AG20443 (cell line): ENCODE data around the gene HSPA1A.
"Not testable (repeated sequence)": the region's sequence is repeated elsewhere in the genome, so short reads cannot be mapped to it uniquely, and the experiment has no call there.

Source experiments
- DNase-seq: peaks from one replicate; pipeline ENCODE4 v3.0.0; 2012; ENCODE audit warnings: low spot score, mixed read lengths

Gene HSPA1A

DNA sequence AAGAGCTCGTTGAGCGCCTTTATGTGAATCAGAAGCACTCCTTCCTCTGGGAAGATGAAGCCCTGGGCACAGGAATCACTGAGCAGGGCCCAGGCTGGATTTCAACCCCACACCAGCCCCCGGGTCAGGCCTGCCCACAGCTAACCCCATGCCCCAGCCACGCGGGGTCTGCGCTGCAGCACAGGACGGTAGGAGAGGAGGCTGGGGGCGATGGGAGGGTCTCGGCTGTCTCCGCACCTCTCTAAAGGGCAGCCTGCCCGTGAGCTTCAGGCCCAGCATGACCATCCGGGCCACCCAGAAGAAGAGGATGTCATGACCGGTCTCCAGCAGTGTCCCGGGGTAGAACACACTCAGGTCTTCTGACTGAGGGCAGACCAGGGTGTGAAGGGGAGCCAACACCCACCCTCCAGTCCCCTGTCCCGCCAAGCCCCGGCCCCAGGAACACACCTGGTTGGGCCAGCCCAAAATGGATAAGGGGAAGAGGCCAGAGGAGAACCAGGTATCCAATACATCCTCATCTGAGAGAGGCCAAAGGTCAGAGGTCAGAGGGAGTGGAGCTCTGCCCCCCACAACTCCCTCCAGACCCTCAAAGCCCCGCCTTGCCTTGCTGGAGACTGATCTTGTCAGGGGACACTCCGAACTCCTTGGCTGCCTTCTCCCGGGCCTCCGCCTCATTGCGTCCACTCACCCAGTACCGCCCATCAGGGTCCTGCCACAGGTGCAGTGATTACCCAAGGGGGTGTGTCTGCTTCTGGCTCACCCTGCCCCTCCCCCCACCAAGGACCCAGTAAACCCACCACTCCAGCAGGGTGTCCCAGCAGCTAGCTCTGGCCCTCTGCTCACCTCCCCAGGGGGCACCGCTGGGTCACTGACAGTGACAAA lies 33.9 kb upstream of the HSPA1A start:
- DNase-seq = no peak

DNA sequence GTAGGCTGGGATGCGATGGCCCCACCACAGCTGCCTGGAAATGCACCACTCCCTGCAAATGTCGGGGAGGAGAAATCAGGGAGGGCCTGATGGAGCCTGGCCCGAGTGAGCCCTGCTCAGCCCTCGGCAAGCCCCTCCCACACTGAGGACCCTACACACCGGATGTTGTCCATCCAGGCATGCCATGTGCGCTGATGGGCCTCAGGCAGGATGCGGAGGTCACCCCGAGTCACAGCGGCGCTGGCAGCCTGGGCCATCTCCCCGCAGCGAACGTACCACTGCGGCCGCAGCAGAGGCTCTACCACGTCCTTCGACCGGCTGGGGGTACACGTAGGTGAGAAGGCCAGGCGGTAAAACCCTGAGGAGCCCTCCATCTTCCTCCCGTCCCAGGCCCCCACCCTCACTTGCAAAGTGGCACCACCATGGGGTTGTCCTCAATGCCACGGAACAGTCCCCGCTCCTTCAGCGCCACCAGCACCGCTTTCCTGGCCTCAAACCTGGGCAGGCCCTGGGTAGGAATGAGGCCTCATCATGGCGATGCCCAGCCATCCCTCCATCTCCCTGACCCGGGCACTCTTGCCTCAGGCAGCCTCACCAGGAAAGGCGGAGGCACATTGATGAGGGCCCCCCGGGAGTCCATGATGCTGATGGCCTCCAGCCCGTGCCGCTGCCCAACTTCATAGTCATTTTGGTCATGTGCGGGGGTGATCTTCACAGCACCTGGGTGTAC lies 33.1 kb upstream of the HSPA1A start:
- DNase-seq = no peak

DNA sequence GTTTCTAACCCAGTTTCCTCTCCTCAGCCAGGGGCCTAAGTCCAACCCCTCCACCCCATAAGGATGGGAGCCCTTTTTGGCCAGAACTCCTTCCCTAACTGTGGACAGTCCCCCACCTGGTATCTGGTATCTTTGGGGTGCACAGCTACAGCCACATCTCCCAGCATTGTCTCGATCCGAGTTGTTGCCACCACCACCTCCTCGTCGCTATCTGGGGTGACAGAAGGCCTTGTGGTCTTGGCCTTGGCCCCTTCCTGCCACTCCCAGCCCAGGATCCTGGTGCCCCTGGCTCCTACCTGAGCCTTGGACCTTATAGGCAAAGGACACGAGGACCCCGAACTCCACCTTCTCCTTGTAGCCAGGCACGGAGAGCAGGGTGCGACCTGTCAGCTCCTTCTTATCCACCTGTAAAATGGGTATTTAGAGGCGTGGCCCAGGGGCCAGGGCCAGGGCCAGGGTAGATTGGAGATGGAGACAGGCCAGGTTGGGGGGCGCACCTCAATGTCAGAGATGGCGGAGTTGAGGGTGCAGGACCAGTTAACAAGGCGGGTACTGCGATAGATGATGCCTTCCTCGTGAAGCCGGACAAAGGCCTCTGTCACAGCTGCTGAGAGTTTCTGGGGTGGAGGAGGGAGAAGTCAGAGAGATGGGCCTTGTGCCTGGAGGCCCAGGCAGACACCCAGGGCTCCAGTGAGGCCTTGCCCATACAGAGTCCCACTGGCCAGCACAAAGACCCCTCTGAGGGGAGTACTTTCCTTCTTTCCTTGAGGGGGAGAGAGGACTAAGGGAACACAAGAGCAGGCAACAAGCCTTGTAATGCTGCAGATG lies 31.0 kb upstream of the HSPA1A start:
- no peak for DNase-seq

DNA sequence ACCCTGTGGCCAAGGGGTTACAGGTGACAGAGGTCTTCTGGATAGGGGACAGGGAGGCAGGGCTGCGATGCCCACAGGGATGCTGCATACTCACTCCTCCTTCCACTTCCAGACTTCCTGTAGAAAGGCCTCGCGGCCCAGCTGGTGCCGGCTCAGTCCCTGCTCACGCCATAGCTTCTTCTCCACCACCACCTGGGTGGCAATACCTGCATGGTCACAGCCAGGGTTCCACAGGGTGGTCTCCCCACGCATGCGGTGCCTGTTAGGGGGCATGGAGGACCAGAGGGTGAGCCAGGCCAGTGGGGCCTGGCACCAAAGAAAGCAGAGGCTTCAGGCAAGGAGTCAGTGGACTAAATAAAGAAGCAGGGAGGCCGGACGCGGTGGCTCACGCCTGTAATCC lies 29.9 kb upstream of the HSPA1A start:
- peak; percentile 2 for DNase-seq

DNA sequence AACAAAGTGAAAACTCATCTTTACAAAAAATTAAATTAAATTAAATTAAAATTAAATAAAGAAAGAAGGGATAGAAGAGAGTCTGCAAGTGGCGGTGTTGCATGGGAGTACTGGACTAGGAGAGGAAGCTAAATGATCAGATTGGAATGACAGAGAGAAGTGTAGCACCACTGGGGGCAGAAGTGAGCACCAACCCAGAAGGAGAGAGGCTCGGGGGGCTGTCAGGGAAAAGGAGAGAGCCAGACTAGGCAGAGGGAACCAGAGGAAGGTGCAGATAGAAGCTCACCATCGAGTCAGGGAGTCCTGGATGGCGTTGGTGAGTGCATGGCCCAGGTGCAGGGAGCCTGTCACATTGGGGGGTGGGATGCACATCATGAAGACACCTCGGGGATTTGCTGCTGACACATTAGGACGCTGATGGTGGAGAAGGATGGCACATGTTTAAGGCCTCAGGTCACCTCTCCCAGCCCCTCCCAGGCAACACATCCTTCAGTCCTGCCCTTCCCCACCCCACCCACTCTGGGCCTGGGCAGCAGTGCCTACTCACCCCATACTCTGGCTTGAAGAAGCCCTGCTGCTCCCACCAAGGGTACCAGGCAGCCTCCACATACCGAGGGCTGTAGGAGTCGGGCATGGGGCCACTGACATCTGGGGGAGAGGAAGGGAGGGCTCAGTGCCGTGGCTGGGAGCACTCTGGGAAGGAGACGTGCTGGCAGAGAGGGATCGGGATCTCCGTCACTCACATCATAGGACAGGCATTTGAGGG lies 23.8 kb upstream of the HSPA1A start:
- DNase-seq = peak; percentile 82

DNA sequence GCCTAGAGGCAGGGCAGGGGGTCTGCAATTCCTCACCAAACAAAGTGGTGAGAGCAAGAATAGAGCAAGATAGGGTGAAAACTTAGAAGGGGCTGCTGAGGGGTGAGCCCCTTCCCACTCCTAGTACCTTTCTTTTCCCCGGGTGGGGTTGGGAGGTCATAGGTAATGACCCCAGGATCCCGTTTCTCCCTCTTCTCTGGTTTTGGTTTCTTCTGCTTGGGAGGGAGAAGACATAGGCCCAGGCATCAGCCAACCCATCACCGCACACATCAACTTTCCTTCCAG lies 23.3 kb upstream of the HSPA1A start:
- DNase-seq = no peak

DNA sequence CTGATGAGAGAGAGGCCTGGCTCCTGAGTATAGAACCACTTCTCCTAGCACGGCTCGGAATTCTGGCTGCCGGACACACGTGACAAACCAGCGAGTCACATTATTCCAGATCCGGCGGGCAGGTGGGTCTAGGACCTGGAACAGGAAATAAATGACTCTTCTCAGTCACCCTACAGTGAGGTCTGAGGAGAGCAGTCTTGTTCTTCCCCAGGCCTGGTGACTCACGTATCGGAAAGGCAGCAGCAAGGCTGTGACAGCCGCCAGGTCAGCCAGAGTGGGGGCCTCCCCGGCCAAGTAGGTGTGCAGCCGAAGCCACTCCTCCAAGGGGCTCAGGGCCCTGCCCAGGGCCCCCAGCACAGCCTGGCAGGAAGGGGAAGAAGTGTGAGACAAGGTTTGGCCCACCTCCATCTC lies 22.6 kb upstream of the HSPA1A start:
- DNase-seq = no peak

DNA sequence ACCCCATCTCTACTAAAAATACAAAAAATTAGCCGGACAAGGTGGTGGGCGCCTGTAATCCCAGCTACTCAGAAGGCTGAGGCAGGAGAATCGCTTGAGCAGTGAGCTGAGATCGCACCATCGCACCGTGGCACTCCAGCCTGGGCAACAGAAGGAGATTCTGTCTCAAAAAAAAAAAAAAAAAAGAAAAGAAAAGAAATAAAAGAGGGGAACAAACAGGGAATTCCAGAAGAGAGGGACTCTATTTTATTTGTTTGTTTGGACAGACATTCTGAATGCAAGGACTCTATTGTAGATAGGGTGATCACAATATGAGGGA lies 21.5 kb upstream of the HSPA1A start:
- DNase-seq = not testable (repeated sequence)

DNA sequence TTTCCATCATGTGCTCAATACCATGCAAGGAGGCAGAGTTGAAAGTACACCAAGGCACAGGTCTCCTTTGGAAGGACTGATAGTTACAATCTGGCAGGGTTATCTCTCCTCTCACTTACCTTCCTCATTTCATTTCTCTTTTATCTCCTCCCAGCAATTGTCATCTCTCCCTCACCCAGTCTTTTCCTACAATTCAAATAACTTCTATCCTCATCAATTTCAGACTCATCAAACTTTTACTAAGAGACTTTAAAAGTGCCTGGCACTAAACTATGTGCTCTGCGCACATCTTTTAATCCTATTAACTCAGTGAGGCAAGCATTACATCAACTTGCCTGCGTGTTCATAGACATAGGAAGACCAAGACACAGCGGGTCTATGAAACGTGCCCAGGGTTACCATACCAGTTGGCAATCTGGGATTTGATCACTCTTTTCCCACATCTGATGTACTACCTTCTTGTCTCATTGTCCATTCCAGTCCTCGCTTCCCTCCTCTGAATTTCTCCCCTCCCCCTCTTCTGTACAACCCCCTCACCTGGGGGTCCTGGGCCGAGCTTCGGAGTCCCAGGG lies 21.0 kb upstream of the HSPA1A start:
- peak; percentile 43 for DNase-seq

DNA sequence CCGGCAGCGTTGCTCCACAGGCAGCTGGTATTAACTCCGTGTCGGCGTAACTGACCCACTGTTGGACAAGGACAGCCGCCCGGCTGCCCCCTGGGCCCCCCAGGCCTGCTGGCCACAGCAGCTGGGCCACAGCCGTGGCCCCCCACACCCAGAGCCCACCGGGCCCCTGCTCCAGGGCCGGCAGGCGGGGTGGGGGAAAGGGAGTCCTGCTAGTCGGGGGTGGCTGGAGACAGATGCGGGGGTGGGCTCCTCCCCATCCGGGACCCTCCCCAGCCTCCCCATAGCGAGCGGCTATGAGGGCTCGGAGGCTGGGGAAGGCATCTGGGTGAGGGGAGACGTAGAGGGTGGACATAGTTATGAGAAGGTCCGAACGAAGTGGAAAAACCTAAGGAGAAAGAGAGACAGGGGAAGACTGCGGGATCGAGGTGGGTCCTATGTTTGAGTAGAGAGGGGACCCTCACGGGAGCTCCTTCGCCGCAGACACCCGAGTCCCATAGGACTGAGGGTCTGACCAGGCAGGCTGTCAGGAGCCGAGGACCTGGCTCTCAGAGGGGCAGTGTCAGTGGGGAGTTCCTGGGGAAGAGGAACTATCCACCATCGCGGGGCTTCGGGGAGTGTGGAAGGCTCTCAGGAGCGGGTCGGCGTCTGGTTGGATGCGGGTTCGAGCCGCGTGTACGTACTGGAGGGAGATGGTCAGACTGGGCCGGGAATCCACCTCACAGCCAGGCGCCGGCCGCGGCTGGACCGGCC lies 20.3 kb upstream of the HSPA1A start:
- peak; percentile 21 for DNase-seq

DNA sequence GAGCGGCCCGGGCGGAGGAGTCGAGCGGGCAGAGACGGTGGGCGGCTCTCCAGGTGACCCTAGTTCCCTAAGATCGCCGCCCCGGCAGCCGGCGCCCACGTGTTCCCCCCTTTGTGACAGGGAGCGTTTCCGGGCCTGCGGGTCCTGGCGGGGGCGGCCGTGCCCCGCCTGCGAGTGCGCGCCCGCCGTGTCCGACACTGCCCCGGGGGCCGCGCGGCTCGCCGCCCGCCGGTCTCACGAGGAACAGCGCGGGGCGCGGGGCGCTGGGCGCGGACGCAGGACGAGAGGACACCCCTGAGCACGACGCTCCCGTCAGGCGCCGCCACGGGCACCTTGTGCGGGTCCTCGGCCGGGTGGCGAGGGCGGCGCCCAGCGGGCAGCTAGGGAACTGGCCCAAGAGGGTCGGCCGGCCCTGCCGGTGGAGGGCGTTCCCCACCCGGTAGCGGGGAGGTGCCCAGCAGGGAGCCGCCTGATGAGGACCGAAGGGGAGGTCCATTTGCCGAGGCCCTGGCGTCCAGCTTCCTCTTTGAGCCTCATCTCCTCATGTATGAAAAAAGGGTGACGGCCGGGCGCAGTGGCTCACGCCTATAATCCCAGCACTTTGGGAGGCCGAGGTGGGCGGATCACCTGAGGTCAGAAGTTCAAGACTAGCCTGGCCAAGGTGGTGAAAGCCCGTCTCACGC lies 19.6 kb upstream of the HSPA1A start, which contains the start of gene VARS1:
Gene VARS1 (minus strand): TSS at position 137 of the 683 bp plus-strand sequence. CDS start 535 bp downstream, outside the sequence.
- peak; percentile 97 for DNase-seq

DNA sequence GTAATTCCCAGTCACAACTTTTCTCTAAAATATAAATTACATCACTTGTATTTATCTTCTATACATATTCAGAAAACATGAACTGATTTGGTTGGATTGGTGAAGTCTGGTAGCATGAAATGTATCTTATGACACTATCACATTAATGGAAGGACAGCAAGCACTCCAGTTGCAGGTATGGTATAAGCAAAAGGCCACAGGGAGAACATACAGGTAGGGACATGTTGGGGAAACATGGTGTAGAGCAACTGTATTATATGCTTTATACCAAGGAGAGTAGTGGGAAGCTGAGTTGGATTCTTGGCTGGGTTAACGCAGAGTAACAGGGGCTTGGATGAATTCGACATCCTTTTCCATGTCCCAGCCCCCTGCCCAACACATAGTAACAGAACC lies 18.4 kb upstream of the HSPA1A start:
- DNase-seq = no peak

DNA sequence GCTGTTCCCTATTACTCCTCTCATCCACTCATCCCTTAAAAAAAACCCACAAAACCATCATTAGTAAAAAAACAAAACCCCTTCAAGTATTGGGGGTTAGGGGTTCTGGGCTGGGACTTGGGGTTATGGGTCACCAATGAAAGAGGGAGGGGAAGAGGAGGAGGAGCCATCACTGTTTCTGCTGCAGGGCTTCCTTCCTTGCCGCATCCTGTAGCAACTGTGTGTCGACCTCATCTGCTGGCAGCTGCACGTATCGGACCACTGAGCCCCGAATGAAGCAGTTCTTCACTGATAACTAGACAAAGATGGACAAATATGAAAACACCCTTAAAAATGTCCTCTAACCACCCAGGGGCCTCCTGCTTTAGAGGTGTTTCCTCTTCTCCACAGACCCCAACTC lies 17.8 kb upstream of the HSPA1A start:
- no peak for DNase-seq

DNA sequence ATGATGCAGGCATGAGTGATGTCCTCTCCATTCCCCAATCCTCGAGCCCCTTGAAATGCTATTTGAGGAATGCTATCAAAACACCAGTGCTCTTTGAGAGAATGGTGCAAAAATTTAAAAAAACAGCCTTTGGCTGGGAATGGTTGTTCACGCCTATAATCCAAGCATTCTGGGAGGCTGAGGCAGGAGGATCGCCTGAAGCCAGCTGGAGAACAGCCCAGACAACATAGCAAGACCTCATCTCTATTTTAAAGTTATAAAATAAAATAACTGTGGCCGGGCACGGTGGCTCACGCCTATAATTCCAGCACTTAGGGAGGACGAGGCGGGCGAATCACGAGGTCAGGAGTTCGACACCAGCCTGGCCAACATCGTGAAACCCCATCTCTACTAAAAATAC lies 15.6 kb upstream of the HSPA1A start:
- DNase-seq = no peak

DNA sequence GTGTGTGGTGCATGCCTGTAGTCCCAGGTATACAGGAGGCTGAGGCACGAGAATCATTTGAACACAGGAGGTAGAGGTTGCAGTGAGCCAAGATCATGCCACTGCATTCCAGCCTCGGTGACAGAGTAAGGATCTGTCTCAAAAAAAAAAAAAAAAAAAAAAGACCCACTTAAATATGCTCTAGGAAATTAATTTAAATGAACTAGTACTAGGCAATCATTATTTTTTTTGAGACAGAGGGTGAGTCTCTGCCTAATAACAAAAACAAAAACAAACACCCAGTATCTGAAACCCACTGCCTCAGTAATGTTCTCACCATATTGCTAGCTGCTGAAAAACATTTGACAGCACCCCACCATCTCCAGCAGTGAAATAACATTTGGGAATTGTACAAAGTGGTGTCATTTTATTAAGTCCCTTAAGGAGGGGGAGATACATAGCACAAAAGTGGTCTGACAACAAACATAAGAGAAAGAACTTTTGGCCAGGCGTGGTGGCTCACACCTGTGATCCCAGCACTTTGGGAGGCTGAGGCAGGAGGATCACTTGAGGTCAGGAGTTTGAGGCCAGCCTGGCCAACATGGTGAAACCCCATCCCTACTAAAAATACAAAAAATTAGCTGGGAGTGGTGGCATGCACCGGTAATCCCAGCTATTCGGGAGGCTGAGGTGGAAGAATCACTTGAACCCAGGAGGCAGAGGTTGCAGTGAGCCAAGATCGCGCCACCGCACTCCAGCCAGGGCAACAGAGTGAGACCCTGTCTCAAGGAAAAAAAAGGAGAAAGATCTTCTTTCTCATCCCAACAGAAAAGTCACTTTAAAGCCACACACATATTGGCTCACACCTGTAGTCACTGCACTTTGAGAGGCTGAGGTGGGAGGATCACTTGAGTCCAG lies 14.1 kb upstream of the HSPA1A start:
- DNase-seq = not testable (repeated sequence)

DNA sequence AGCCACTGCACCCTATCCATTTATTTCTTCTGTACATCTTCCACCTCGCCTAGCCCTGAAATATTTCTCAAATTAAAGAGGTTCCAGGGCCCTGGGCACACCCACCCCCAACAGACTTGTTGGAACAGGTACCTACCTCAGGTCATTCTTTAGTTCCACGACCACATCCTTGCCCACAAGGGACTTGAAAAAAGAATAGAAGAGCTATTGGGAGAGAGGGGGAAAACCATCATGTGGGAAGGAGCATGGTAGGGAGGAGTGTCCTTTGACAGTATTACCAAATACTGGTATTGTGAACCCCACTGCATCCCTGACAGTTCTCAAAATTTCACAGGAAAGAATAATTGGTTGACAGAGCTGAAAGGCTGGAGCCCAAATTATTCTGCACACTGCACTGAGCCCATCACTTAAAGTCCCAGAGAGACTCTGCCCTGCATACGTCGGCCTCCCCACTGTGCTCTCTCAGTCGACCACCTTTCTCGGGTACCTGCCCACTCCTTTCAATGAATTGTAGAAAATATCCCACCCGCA lies 9.3 kb upstream of the HSPA1A start:
- no peak for DNase-seq

DNA sequence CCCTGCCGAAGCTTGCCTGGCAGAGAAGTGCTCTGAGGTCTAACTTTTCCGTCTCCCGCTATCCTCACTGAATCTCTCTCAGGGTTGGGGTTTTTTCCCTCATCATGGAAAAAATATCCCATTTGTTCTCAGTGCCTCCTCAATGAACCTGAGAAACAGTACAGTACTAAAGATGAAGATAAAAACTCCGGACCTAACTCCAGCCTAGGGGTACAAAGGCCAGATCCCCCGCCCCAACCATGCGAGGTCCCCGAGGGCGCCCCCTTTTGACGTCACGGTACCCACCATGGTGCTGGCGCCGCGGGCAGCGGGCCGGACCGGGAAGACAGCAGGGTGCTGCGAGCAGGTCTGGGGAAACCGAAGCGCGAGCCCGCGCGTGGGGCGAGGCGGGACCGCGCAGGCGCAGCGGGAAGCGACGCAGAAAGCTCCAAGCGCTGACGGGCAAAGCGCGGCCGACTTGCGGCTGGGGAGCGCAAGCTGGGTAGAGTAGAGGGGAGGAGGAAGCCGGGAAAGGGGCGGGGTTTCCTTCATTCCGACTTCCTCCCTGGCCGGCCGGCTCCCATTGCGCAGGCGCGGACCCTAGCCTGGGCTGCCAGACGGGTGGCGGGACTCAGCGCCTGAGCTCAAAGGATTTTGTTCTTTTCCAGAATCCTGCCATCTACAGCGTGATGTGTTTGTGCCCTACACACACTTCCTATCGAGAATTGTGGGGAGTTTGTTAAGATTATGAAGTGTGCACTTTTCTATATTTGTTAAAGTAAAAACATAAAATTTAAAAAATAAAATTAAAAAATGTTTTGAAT lies 8.7 kb upstream of the HSPA1A start, which contains the start of gene LSM2:
Gene LSM2 (minus strand): TSS at position 497 of the 803 bp plus-strand sequence. CDS start 209 bp downstream, at position 288.
- DNase-seq = peak; percentile 99

DNA sequence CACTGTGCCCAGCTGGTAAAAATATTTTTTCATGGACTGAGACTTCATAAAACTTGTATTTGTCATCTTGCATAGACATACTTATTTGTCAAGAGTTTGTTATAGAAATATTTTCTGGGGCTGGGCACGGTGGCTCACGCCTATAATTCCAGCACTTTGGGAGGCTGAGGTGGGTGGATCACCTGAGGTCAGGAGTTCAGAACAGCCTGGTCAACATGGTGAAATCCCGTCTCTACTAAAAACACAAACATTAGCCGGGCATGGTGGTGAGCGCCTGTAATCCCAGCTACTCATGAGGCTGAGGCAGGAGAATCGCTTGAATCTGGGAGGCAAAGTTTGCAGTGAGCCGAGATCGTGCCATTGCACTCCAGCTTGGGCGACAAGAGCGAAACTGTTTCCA lies 6.7 kb upstream of the HSPA1A start:
- DNase-seq = not testable (repeated sequence)
